DOHH2 (cell line): ENCODE measurements around the gene RNF13.

Experiments
- H3F3A ChIP-seq: fragments of 200-600 bp; sonication (generic), shearing (Covaris generic); 2 replicates; pipeline ENCODE4 v1.6.0; 2016; ENCODE audit warnings: antibody characterized with exemption, mild to moderate bottlenecking; ENCODE audit not compliant: control insufficient read depth, insufficient read depth
- H3K27ac ChIP-seq: fragments of 200-600 bp; sonication (generic); 2 replicates; pipeline ENCODE4 v1.5.1; 2014; ENCODE audit warnings: low read depth, mild to moderate bottlenecking, low read length, moderate library complexity
- H3K27me3 ChIP-seq: fragments of 200-600 bp; sonication (generic); 2 replicates; pipeline ENCODE4 v1.6.1; 2014; ENCODE audit warnings: mild to moderate bottlenecking, low read length, mixed read lengths; ENCODE audit not compliant: control insufficient read depth
- H3K36me3 ChIP-seq: fragments of 200-600 bp; sonication (generic); 2 replicates; pipeline ENCODE4 v1.6.1; 2014; ENCODE audit warnings: mild to moderate bottlenecking, low read length, moderate library complexity, mixed read lengths; ENCODE audit not compliant: control insufficient read depth
- H3K4me1 ChIP-seq: fragments of 200-600 bp; sonication (generic); 2 replicates; pipeline ENCODE4 v1.6.1; 2014; ENCODE audit warnings: mild to moderate bottlenecking, low read length, mixed read lengths; ENCODE audit not compliant: control insufficient read depth
- H3K4me2 ChIP-seq: fragments of 200-600 bp; sonication (generic); 2 replicates; pipeline ENCODE4 v1.6.0; 2014; ENCODE audit warnings: mild to moderate bottlenecking, low read length, moderate library complexity
- H3K4me3 ChIP-seq: fragments of 200-600 bp; sonication (generic); 2 replicates; pipeline ENCODE4 v1.5.1; 2014; ENCODE audit warnings: mild to moderate bottlenecking, low read length, mixed read lengths
- H3K79me2 ChIP-seq: fragments of 200-600 bp; sonication (generic); 2 replicates; pipeline ENCODE4 v1.6.1; 2014; ENCODE audit warnings: mild to moderate bottlenecking, low read length, mixed read lengths; ENCODE audit not compliant: control insufficient read depth
- H3K9me2 ChIP-seq: fragments of 200-600 bp; sonication (generic); replicated peaks from 2 replicates; pipeline ENCODE4 v1.6.1; 2014; ENCODE audit warnings: mild to moderate bottlenecking, low read length, mixed read lengths; ENCODE audit not compliant: control insufficient read depth
- H3K9me3 ChIP-seq: fragments of 200-600 bp; sonication (generic); 2 replicates; pipeline ENCODE4 v1.6.1; 2014; ENCODE audit warnings: antibody characterized with exemption, low read length, mixed read lengths; ENCODE audit not compliant: control insufficient read depth, insufficient read depth
- H4K20me1 ChIP-seq: fragments of 200-600 bp; sonication (generic); 2 replicates; pipeline ENCODE4 v1.6.0; 2014; ENCODE audit warnings: low read depth, mild to moderate bottlenecking, antibody characterized with exemption, low read length, moderate library complexity; ENCODE audit not compliant: control insufficient read depth, insufficient read depth
- CTCF ChIP-seq: fragments of 200-600 bp; sonication (generic); IDR thresholded peaks from one replicate; pipeline ENCODE4 v1.5.1; 2014; ENCODE audit warnings: antibody characterized with exemption, mild to moderate bottlenecking, low read depth, low read length; ENCODE audit not compliant: poor library complexity, severe bottlenecking
- EZH2phosphoT487 ChIP-seq: fragments of 200-600 bp; sonication (generic); IDR thresholded peaks from 2 replicates; pipeline ENCODE4 v1.6.1; 2017; ENCODE audit warnings: borderline replicate concordance, mild to moderate bottlenecking, antibody characterized with exemption, low read length, moderate library complexity, mixed read lengths

Gene RNF13

GRCh38 chr3:149992416-149993058, 179.5 kb downstream of the RNF13 start:
- no peaks in the 10 kb centered on the region for H3K79me2 ChIP-seq
- no peak overlapping the region for H3K4me2 ChIP-seq
- H3K36me3 ChIP-seq = no peaks in the 10 kb centered on the region
- H3F3A ChIP-seq = no peaks in the 10 kb centered on the region
- TF ChIP-seq EZH2phosphoT487 = no peak
- TF ChIP-seq CTCF = no peak
- no peaks in the 10 kb centered on the region for H4K20me1 ChIP-seq
- H3K27me3 ChIP-seq = no peaks in the 10 kb centered on the region
- H3K9me2 ChIP-seq = no peaks in the 10 kb centered on the region
- H3K4me1 ChIP-seq = no peaks in the 10 kb centered on the region
- H3K9me3 ChIP-seq = peaks cover 8% of the 10 kb centered on the region; the same call in 1 of the 2 replicates
- no peak overlapping the region for H3K4me3 ChIP-seq
- H3K27ac ChIP-seq = no peak overlapping the region

- no peak overlapping the region for H3K4me2 ChIP-seq
- peaks cover 3% of the 10 kb centered on the region; the same call in 1 of the 2 replicates for H3K9me3 ChIP-seq
- H3F3A ChIP-seq = no peaks in the 10 kb centered on the region
- no peak overlapping the region for H3K4me3 ChIP-seq
- H3K79me2 ChIP-seq = no peaks in the 10 kb centered on the region
- H3K27ac ChIP-seq = no peak overlapping the region
- no peaks in the 10 kb centered on the region for H3K36me3 ChIP-seq
- H3K9me2 ChIP-seq = no peaks in the 10 kb centered on the region
- H3K4me1 ChIP-seq = no peaks in the 10 kb centered on the region
- no peaks in the 10 kb centered on the region for H4K20me1 ChIP-seq
- H3K27me3 ChIP-seq = 0 out of 2 replicates have a peak, but pooled peaks cover 4% of the 10 kb centered on the region
- TF ChIP-seq EZH2phosphoT487 = no peak
- no peak for TF ChIP-seq CTCF
Measured at GRCh38 chr3:149998946-149999345, 185.9 kb downstream of the RNF13 start.

GRCh38 chr3:149999421-149999820, 186.4 kb downstream of the RNF13 start:
- no peak for TF ChIP-seq EZH2phosphoT487
- no peak for TF ChIP-seq CTCF

More at GRCh38 chr3:149999421-149999820, 186.4 kb downstream of the RNF13 start:
- Histone ChIP-seq H3K36me3 (no peaks in the 10 kb centered on the region), H3K9me2 (no peaks in the 10 kb centered on the region), H3K27me3 (0 out of 2 replicates have a peak, but pooled peaks cover 4% of the 10 kb centered on the region), H3K4me1 (no peaks in the 10 kb centered on the region), H3K4me2 (no peak overlapping the region), H3F3A (no peaks in the 10 kb centered on the region), H3K4me3 (no peak overlapping the region), H4K20me1 (no peaks in the 10 kb centered on the region), H3K9me3 (peaks cover 3% of the 10 kb centered on the region; the same call in 1 of the 2 replicates), H3K79me2 (no peaks in the 10 kb centered on the region), H3K27ac (no peak overlapping the region)
